PC-9 (cell line): ENCODE results near the gene LRP1B.

Source experiments
- CTCF ChIP-seq: fragments of 200-600 bp; sonication (generic); conservative IDR thresholded peaks from 2 replicates; pipeline ENCODE4 v1.6.1; 2017; ENCODE audit warnings: mixed run types, antibody characterized with exemption, mild to moderate bottlenecking, moderate library complexity
- EZH2 ChIP-seq: fragments of 200-600 bp; sonication (generic); IDR thresholded peaks from 2 replicates; pipeline ENCODE4 v1.8.0; 2017; ENCODE audit warnings: antibody characterized with exemption, low read depth

- TF ChIP-seq CTCF: no peak
- TF ChIP-seq EZH2: no peak
Observed at GRCh38 chr2:140363131-140363530, 1767.7 kb downstream of the LRP1B start.
